SU-DHL-6 (cell line): ENCODE measurements around the gene CHST12.

Experiments
- H2AFZ ChIP-seq: fragments of 200-600 bp; sonication (generic); 2 replicates; pipeline ENCODE4 v1.6.1; 2014; ENCODE audit warnings: low read depth, mild to moderate bottlenecking, moderate library complexity, mixed read lengths, antibody characterized with exemption, low read length; ENCODE audit not compliant: severe bottlenecking
- H3F3A ChIP-seq: fragments of 200-600 bp; shearing (Covaris generic); 2 replicates; pipeline ENCODE4 v1.6.0; 2016; ENCODE audit warnings: antibody characterized with exemption, mild to moderate bottlenecking; ENCODE audit not compliant: insufficient read depth
- H3K27ac ChIP-seq: fragments of 200-600 bp; sonication (generic); 2 replicates; pipeline ENCODE4 v1.5.1; 2016; ENCODE audit warnings: low read depth, mild to moderate bottlenecking, low read length, moderate library complexity, mixed read lengths
- H3K27me3 ChIP-seq: fragments of 200-600 bp; sonication (generic), shearing (Covaris generic); 2 replicates; pipeline ENCODE4 v1.6.0; 2014; ENCODE audit warnings: mild to moderate bottlenecking, low read length
- H3K36me3 ChIP-seq: fragments of 200-600 bp; sonication (generic); 2 replicates; pipeline ENCODE4 v1.6.1; 2014; ENCODE audit warnings: mild to moderate bottlenecking, low read length, mixed read lengths
- H3K4me2 ChIP-seq: fragments of 300-600, 200-600 bp; shearing (Covaris generic), sonication (generic); 2 replicates; pipeline ENCODE4 v1.6.0; 2014; ENCODE audit warnings: low read length, low read depth, mild to moderate bottlenecking; ENCODE audit not compliant: poor library complexity, severe bottlenecking
- H3K4me3 ChIP-seq: fragments of 200-600 bp; sonication (generic); 2 replicates; pipeline ENCODE4 v1.5.1; 2014; ENCODE audit warnings: antibody characterized with exemption, low read length, mild to moderate bottlenecking, mixed read lengths; ENCODE audit not compliant: insufficient read depth, poor library complexity, severe bottlenecking
- H3K79me2 ChIP-seq: fragments of 200-600 bp; sonication (generic); 2 replicates; pipeline ENCODE4 v1.6.1; 2014; ENCODE audit warnings: mild to moderate bottlenecking, low read length, moderate library complexity; ENCODE audit not compliant: insufficient read depth
- H3K9ac ChIP-seq: fragments of 200-600 bp; sonication (generic); 2 replicates; pipeline ENCODE4 v1.7.0; 2014; ENCODE audit warnings: mild to moderate bottlenecking, low read length
- H3K9me2 ChIP-seq: fragments of 200-600 bp; sonication (generic); replicated peaks from 2 replicates; pipeline ENCODE4 v1.6.1; 2014; ENCODE audit warnings: low read length; ENCODE audit not compliant: insufficient read depth
- H3K9me3 ChIP-seq: fragments of 200-600 bp; sonication (generic); 2 replicates; pipeline ENCODE4 v1.6.1; 2014; ENCODE audit warnings: low read length, mixed read lengths; ENCODE audit not compliant: insufficient read depth
- H4K20me1 ChIP-seq: fragments of 200-600 bp; sonication (generic); 2 replicates; pipeline ENCODE4 v1.6.1; 2014; ENCODE audit warnings: low read depth, mild to moderate bottlenecking, antibody characterized with exemption, low read length, moderate library complexity, mixed read lengths
- EZH2phosphoT487 ChIP-seq: fragments of 200-600 bp; sonication (generic), shearing (Covaris generic); conservative IDR thresholded peaks from 2 replicates; pipeline ENCODE4 v1.6.1; 2018; ENCODE audit warnings: mild to moderate bottlenecking, antibody characterized with exemption, low read length, moderate library complexity, mixed read lengths
- TF ChIP-seq, protein P1 (sequence below): fragments of 200-600 bp; sonication (generic); IDR thresholded peaks from one replicate; pipeline ENCODE4 v1.5.1; 2017; ENCODE audit warnings: antibody characterized with exemption, mild to moderate bottlenecking, low read length, moderate library complexity; ENCODE audit not compliant: insufficient read depth, poor library complexity, severe bottlenecking

Gene CHST12

DNA sequence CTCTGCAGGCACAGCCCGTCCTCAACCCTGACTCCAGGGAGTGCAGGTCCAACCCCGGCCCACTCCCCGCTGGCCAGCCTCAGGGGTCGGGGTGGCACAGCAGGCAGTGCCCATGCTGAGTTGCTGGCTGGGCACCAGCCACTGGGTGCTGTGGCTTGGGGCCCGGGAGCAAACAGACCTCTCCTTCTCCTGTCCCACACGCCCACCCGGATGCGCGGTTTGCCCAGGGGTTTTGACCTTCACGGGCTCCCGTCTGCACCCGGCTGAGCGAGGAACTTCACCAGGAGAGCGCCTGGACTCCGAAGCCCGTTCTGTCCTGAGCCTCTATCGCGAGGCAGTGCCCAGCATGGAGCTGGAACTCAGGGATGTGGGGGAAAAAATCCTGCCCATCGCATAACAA lies 75.4 kb downstream of the CHST12 start:
- H3F3A ChIP-seq, result no peaks in the 10 kb centered on the region
- H2AFZ ChIP-seq, result no peak overlapping the region
- H3K9me3 ChIP-seq, result no peaks in the 10 kb centered on the region
- H3K9me2 ChIP-seq, result no peaks in the 10 kb centered on the region
- H3K27ac ChIP-seq, result no peak overlapping the region
- no peaks in the 10 kb centered on the region for H4K20me1 ChIP-seq
- H3K36me3 ChIP-seq, result no peaks in the 10 kb centered on the region
- H3K27me3 ChIP-seq, result no peaks in the 10 kb centered on the region
- TF ChIP-seq, protein P1, sequence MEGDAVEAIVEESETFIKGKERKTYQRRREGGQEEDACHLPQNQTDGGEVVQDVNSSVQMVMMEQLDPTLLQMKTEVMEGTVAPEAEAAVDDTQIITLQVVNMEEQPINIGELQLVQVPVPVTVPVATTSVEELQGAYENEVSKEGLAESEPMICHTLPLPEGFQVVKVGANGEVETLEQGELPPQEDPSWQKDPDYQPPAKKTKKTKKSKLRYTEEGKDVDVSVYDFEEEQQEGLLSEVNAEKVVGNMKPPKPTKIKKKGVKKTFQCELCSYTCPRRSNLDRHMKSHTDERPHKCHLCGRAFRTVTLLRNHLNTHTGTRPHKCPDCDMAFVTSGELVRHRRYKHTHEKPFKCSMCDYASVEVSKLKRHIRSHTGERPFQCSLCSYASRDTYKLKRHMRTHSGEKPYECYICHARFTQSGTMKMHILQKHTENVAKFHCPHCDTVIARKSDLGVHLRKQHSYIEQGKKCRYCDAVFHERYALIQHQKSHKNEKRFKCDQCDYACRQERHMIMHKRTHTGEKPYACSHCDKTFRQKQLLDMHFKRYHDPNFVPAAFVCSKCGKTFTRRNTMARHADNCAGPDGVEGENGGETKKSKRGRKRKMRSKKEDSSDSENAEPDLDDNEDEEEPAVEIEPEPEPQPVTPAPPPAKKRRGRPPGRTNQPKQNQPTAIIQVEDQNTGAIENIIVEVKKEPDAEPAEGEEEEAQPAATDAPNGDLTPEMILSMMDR, result no peak
- no peak for TF ChIP-seq EZH2phosphoT487
- no peak overlapping the region for H3K4me2 ChIP-seq
- no peak overlapping the region for H3K4me3 ChIP-seq
- no peak overlapping the region for H3K9ac ChIP-seq
- no peaks in the 10 kb centered on the region for H3K79me2 ChIP-seq

DNA sequence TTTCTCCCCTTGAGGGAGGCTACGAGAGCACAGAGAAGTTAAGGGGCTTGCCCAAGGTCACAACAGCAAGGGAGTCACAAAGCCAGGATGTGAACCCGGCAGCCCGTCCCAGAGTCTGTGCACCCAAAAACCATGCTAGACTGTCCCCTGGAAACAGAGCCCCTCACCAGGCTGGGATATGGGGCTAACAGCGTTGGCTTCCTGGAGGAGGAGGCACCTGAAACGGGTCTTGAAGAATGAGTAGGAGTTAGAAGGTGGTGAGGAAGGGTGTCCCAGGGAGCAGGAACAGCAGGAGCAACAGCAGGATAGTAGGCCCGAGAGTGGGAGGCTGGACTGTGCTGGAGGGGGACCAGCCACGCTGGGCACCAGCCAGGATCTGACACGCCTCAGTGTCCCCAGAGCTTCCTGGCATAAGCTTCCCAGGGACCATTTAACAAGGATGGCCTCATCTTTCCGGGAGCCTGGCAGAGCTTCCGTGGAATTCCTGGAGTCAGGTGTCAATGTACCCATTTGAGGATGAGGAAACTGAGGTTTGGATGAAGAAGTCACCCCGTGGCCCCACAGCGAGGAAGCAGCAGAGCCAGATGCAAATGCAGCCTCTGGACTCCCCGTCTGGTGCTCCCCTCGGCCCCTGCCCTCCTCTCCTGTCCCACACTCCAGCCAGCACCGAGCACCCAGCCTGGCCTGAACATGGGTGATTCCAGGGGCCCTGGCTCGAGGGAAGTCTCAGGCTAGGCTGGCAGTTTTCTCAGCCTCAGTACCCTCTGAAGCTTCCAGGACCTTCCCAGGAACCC lies 76.1 kb downstream of the CHST12 start:
- H2AFZ ChIP-seq, result no peak overlapping the region
- H3K79me2 ChIP-seq, result no peaks in the 10 kb centered on the region

DNA sequence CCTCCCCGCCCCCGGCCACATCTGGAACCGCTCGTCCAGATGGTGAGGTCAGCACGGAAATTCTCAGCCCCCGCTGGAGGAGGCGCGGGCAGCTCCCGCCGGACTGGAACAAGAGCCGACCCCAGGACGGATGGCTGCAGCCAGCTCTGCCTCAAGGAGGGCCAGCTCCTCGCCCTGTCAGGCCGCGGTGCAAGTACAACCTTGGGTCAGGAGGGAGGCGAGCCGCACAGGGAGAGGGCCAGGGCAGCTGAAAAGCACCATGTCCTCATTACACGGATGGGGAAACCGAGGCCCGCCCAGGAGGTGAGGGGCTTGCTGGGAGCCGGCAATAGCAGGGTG lies 76.6 kb downstream of the CHST12 start:
- TF ChIP-seq EZH2phosphoT487, result no peak
- TF ChIP-seq, protein P1, result no peak
- H3K9me2 ChIP-seq, result no peaks in the 10 kb centered on the region
- no peak overlapping the region for H2AFZ ChIP-seq
- H4K20me1 ChIP-seq, result no peaks in the 10 kb centered on the region
- H3K79me2 ChIP-seq, result no peaks in the 10 kb centered on the region
- no peaks in the 10 kb centered on the region for H3F3A ChIP-seq
- no peak overlapping the region for H3K4me3 ChIP-seq
- no peak overlapping the region for H3K4me2 ChIP-seq
- H3K9ac ChIP-seq, result no peak overlapping the region
- H3K9me3 ChIP-seq, result no peaks in the 10 kb centered on the region
- no peak overlapping the region for H3K27ac ChIP-seq
- H3K27me3 ChIP-seq, result no peaks in the 10 kb centered on the region
- H3K36me3 ChIP-seq, result no peaks in the 10 kb centered on the region

More for the DNA sequence above, 76.1 kb downstream of the CHST12 start:
- H3K4me3 ChIP-seq, result no peak overlapping the region
- no peak overlapping the region for H3K4me2 ChIP-seq
- no peaks in the 10 kb centered on the region for H4K20me1 ChIP-seq
- TF ChIP-seq, protein P1, result no peak
- no peak for TF ChIP-seq EZH2phosphoT487
- no peaks in the 10 kb centered on the region for H3K9me2 ChIP-seq
- H3F3A ChIP-seq, result no peaks in the 10 kb centered on the region
- H3K9ac ChIP-seq, result no peak overlapping the region
- no peaks in the 10 kb centered on the region for H3K27me3 ChIP-seq
- no peaks in the 10 kb centered on the region for H3K36me3 ChIP-seq
- H3K27ac ChIP-seq, result no peak overlapping the region
- H3K9me3 ChIP-seq, result no peaks in the 10 kb centered on the region
